Thyroid gland (tissue), 4 donors: Measurements from ENCODE around the gene CER1.

Experiments
- CTCF ChIP-seq, 6 experiments: fragments of 200-600 bp in 3 of 6; fragments of 450-650 bp in 3 of 6; sonication (generic) in 3 of 6; IDR thresholded peaks; one replicate each; pipeline ENCODE4 v1.5.1; 2016 to 2019; ENCODE audit warnings: antibody characterized with exemption in 6 of 6, mild to moderate bottlenecking in 2 of 6, inconsistent platforms in 1 of 6, moderate library complexity in 1 of 6
- POLR2A ChIP-seq, 2 donors: fragments of 450-650 bp; IDR thresholded peaks; one replicate each; pipeline ENCODE4 v1.6.1; 2017; ENCODE audit warnings: antibody characterized with exemption in 2 of 2, mild to moderate bottlenecking in 2 of 2, moderate library complexity in 1 of 2

- TF ChIP-seq CTCF (IDR thresholded peaks at IDR 0.05) (no peak), POLR2A (IDR thresholded peaks at IDR 0.05) (no peak)
These were observed 43.8 kb downstream of the CER1 start for GRCh38 chr9:14678776-14679175.
